K562 (cell line): Measurements from ENCODE around the gene SIGLEC14. TPM values are rescaled to one million over a fixed set of nuclear protein-coding genes. Genes with fewer than 3 reads are reported as not detected.

Experiments used
- E2F4 ChIP-seq: sonication (generic); formaldehyde crosslinking; IDR thresholded peaks from 2 replicates; pipeline ENCODE4 v1.8.0; 2022; ENCODE audit warnings: mild to moderate bottlenecking, low read depth, missing genetic modification reagents
- E2F6 ChIP-seq, 2 experiments: IDR thresholded peaks; 2 replicates each; pipeline ENCODE4 v1.6.1; 2011; ENCODE audit warnings: borderline replicate concordance in 1 of 2, control low read depth in 1 of 2, low read depth in 1 of 2, low read length in 1 of 2, mild to moderate bottlenecking in 1 of 2, mixed read lengths in 1 of 2, moderate library complexity in 1 of 2; ENCODE audit not compliant: insufficient read depth in 1 of 2, insufficient read length in 1 of 2, poor library complexity in 1 of 2, severe bottlenecking in 1 of 2; ENCODE audit errors: extremely low read depth in 1 of 2
- GABPA ChIP-seq: fragments of 200-800 bp; sonication (Bioruptor generic); conservative IDR thresholded peaks from 2 replicates; pipeline ENCODE4 v1.6.1; 2016; ENCODE audit warnings: low read depth, missing genetic modification characterization, missing compliant biosample characterization
- HCFC1 ChIP-seq: IDR thresholded peaks from 2 replicates; pipeline ENCODE4 v1.6.1; 2012; ENCODE audit warnings: low read depth, low read length, improper control_type of control experiment
- HDAC1 ChIP-seq, 2 experiments: fragments of 450-650 bp; IDR thresholded peaks; 2 replicates each; pipeline ENCODE4 v1.6.1; 2016 to 2017; ENCODE audit warnings: inconsistent platforms in 1 of 2, mild to moderate bottlenecking in 1 of 2, moderate library complexity in 1 of 2
- IRF2 ChIP-seq: sonication (generic); formaldehyde crosslinking; IDR thresholded peaks from 2 replicates; pipeline ENCODE4 v1.8.1; 2022; ENCODE audit warnings: mild to moderate bottlenecking, missing genetic modification reagents
- JUN ChIP-seq, 2 experiments: sonication (generic) in 1 of 2; formaldehyde crosslinking in 1 of 2; IDR thresholded peaks; 2 replicates each; pipeline versions ENCODE4 v1.6.1 to v1.8.0; 2012 to 2022; ENCODE audit warnings: borderline replicate concordance in 2 of 2, mild to moderate bottlenecking in 2 of 2, improper control_type of control experiment in 1 of 2, low read depth in 1 of 2, low read length in 1 of 2, missing genetic modification reagents in 1 of 2
- KLF16 ChIP-seq: IDR thresholded peaks from 2 replicates; pipeline ENCODE4 v1.6.1; 2016; ENCODE audit warnings: antibody characterized with exemption
- MAFF ChIP-seq: IDR thresholded peaks from 2 replicates; pipeline ENCODE4 v1.6.1; 2012; ENCODE audit warnings: low read length, improper control_type of control experiment
- NCOA2 ChIP-seq, 2 experiments: fragments of 450-650 bp; IDR thresholded peaks; 2 replicates each; pipeline ENCODE4 v1.6.1; 2018; ENCODE audit warnings: mild to moderate bottlenecking in 2 of 2, moderate library complexity in 1 of 2; ENCODE audit not compliant: partially characterized antibody in 2 of 2
- NFYB ChIP-seq: IDR thresholded peaks from 2 replicates; pipeline ENCODE4 v1.6.1; 2011; ENCODE audit warnings: mild to moderate bottlenecking, moderate library complexity; ENCODE audit not compliant: insufficient read length; ENCODE audit errors: extremely low read depth
- RFX5 ChIP-seq: IDR thresholded peaks from 2 replicates; pipeline ENCODE4 v1.6.1; 2011; ENCODE audit warnings: low read depth, mild to moderate bottlenecking, improper control_type of control experiment, low read length
- SFPQ ChIP-seq: fragments of 200-400 bp; formaldehyde crosslinking; IDR thresholded peaks from 2 replicates; pipeline ENCODE4 v1.6.1; 2017; ENCODE audit warnings: mild to moderate bottlenecking, low read depth, low read length, moderate library complexity
- SIN3B ChIP-seq: fragments of 450-650 bp; IDR thresholded peaks from 2 replicates; pipeline ENCODE4 v1.6.1; 2017; ENCODE audit warnings: low read depth, mild to moderate bottlenecking, moderate library complexity
- TGIF2 ChIP-seq: sonication (generic); formaldehyde crosslinking; IDR thresholded peaks from 2 replicates; pipeline ENCODE4 v1.8.1; 2022; ENCODE audit warnings: mild to moderate bottlenecking, missing genetic modification reagents, moderate library complexity
- TRIM25 ChIP-seq: fragments of 450-650 bp; IDR thresholded peaks from 2 replicates; pipeline ENCODE4 v1.7.0; 2016; ENCODE audit warnings: borderline replicate concordance
- TRIM28 ChIP-seq: fragments of 450-650 bp; IDR thresholded peaks from 2 replicates; pipeline ENCODE4 v1.6.1; 2017
- ZNF316 ChIP-seq: fragments of 450-650 bp; IDR thresholded peaks from 2 replicates; pipeline ENCODE4 v1.6.1; 2016
- ZNF347 ChIP-seq: fragments of 450-650 bp; formaldehyde crosslinking; IDR thresholded peaks from 2 replicates; pipeline ENCODE4 v1.4.0; 2020; ENCODE audit warnings: low read depth, mild to moderate bottlenecking, moderate library complexity
- ZNF445 ChIP-seq: fragments of 250-450 bp; sonication (Bioruptor Pico); IDR thresholded peaks from 2 replicates; pipeline ENCODE4 v1.4.0; 2020; ENCODE audit warnings: low read depth, mild to moderate bottlenecking, moderate library complexity
- polyA plus RNA-seq, 8 experiments: library from polyadenylated mRNA; depleted of rRNA in 4 of 8; stranded (reverse) in 5 of 8; unstranded in 3 of 8; fragments of >200 nt; fragmentation: Nextera tagmentation in 2 of 8; fragmentation: Illumina TruSeq in 1 of 8; extraction: Ambion mirVana in 2 of 8; extraction: Trizol in 1 of 8; gene quantifications; 2 replicates each; pipeline versions ENCODE4 v1.2.1 to v1.2.3, GENCODE V29; 2011 to 2014; ENCODE audit warnings: inconsistent platforms in 1 of 8, missing spikeins in 1 of 8
- total RNA-seq, 7 experiments: library from RNA; depleted of rRNA in 6 of 7; stranded (reverse); fragments of >200 nt in 6 of 7; fragmentation: Illumina TruSeq in 2 of 7; extraction: Trizol in 2 of 7; gene quantifications; 2 replicates each; pipeline versions ENCODE4 v1.2.1 to v1.2.3, GENCODE V29; 2011 to 2021; ENCODE audit warnings: low replicate concordance in 1 of 7

SIGLEC14 gene
- total and polyA plus RNA-seq, 9 of the 15 experiments (the other 6 are each of a cell fraction or from before 2014, with no cell fraction given), result not detected

- TF ChIP-seq JUN (IDR thresholded peaks at IDR 0.05; ENCODE audit: borderline replicate concordance, low read depth, low read length) (0 out of 2 replicates have a peak, but pooled peaks have one; percentile 12), JUN (CRISPR knock-in tag; IDR thresholded peaks at IDR 0.05; ENCODE audit: borderline replicate concordance) (no peak), ZNF347 (CRISPR knock-in tag) (no peak), NFYB (no peak), NCOA2 (IDR thresholded peaks at IDR 0.05; ENCODE audit: partially characterized antibody in 2 of 2) (no peak), HCFC1 (peak; percentile 28; the same call in 1 of the 2 replicates), SFPQ (no peak), KLF16 (no peak), MAFF (peak; percentile 29; the same call in 1 of the 2 replicates), TRIM25 (no peak), GABPA (tag) (no peak), E2F6 (IDR thresholded peaks at IDR 0.05; ENCODE audit: borderline replicate concordance in 1 of 2, extremely low read depth in 1 of 2, insufficient read depth in 1 of 2, insufficient read length in 1 of 2, low read depth in 1 of 2, low read length in 1 of 2, poor library complexity in 1 of 2, severe bottlenecking in 1 of 2) (no peak), ZNF445 (CRISPR knock-in tag) (peak; percentile 75; the same call in 1 of the 2 replicates), E2F4 (CRISPR knock-in tag) (no peak), RFX5 (no peak), IRF2 (CRISPR knock-in tag) (no peak), ZNF316 (peak; percentile 52; the same call in 1 of the 2 replicates), HDAC1 (IDR thresholded peaks at IDR 0.05) (peak in 1 of 2 experiments; percentile 72; a peak in 2 of 4 replicates), SIN3B (no peak), TGIF2 (CRISPR knock-in tag) (no peak), TRIM28 (peak; percentile 97)
Observed at GRCh38 chr19:51654783-51655182, 8.2 kb upstream of the SIGLEC14 start (continued).
